Skeletal muscle satellite cell (primary cell): Measurements from ENCODE around the gene SGF29.
"Not testable (repeated sequence)": the region's sequence is repeated elsewhere in the genome, so short reads cannot be mapped to it uniquely, and the experiment has no call there.

Experiments used
- H3K27me3 ChIP-seq: 2 replicates; pipeline ENCODE4 v1.7.0; 2013; ENCODE audit warnings: low read length; ENCODE audit not compliant: control insufficient read depth, insufficient read depth
- H3K36me3 ChIP-seq: 2 replicates; pipeline ENCODE4 v1.7.0; 2013; ENCODE audit warnings: mild to moderate bottlenecking, control low read depth, low read length; ENCODE audit not compliant: insufficient read depth
- H3K4me1 ChIP-seq: 2 replicates; pipeline ENCODE4 v1.7.0; 2013; ENCODE audit warnings: low read length; ENCODE audit not compliant: control insufficient read depth, insufficient read depth
- H3K4me2 ChIP-seq: 2 replicates; pipeline ENCODE4 v1.7.0; 2013; ENCODE audit warnings: mild to moderate bottlenecking, low read length
- H3K4me3 ChIP-seq: 2 replicates; pipeline ENCODE4 v1.7.0; 2013; ENCODE audit warnings: low read length
- H3K9ac ChIP-seq: 2 replicates; pipeline ENCODE4 v1.7.0; 2013; ENCODE audit warnings: mild to moderate bottlenecking, low read depth, low read length, moderate library complexity
- H3K9me3 ChIP-seq: replicated peaks from 2 replicates; pipeline ENCODE4 v1.7.0; 2013; ENCODE audit warnings: mild to moderate bottlenecking, control low read depth, low read length

SGF29 gene

GRCh38 chr16:28555561-28555960 is 1.8 kb downstream of the SGF29 start:
- Histone ChIP-seq H3K9me3 (no peaks in the 10 kb centered on the region), H3K27me3 (no peaks in the 10 kb centered on the region), H3K9ac (no peak overlapping the region), H3K36me3 (peaks cover 6% of the 10 kb centered on the region), H3K4me3 (no peak overlapping the region), H3K4me2 (no peak overlapping the region), H3K4me1 (peaks cover 5% of the 10 kb centered on the region)

- Histone ChIP-seq H3K9me3 (no peaks in the 10 kb centered on the region), H3K4me2 (no peak overlapping the region), H3K9ac (no peak overlapping the region)
These were observed 3.2 kb downstream of the SGF29 start for GRCh38 chr16:28556914-28557320.

DNA sequence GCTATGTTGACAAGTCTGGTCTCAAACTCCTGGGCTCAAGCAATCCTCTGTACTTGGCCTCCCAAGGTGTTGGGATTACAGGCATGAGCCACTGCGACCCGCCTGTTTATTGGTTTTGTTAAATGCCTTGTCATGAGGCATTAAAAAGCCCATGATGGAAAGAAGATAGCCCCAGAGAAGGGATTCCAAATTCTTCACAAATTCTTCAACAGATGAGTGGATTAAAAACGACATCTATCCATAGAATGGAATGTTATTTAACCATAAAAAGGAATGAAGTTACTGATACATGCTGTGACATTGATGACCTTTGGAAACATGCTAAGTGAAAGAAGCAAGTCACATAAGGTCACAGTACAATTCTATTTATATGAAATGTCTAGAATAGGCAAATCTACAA is 4.7 kb downstream of the SGF29 start:
- H3K9me3 ChIP-seq: no peaks in the 10 kb centered on the region
- peaks cover 5% of the 10 kb centered on the region for H3K4me1 ChIP-seq
- H3K9ac ChIP-seq: no peak overlapping the region
- H3K4me2 ChIP-seq: no peak overlapping the region
- no peaks in the 10 kb centered on the region for H3K27me3 ChIP-seq
- no peak overlapping the region for H3K4me3 ChIP-seq
- H3K36me3 ChIP-seq: peaks cover 6% of the 10 kb centered on the region

More at GRCh38 chr16:28556914-28557320, 3.2 kb downstream of the SGF29 start:
- no peaks in the 10 kb centered on the region for H3K27me3 ChIP-seq
- H3K4me3 ChIP-seq: no peak overlapping the region
- H3K4me1 ChIP-seq: peaks cover 5% of the 10 kb centered on the region
- peaks cover 6% of the 10 kb centered on the region for H3K36me3 ChIP-seq

DNA sequence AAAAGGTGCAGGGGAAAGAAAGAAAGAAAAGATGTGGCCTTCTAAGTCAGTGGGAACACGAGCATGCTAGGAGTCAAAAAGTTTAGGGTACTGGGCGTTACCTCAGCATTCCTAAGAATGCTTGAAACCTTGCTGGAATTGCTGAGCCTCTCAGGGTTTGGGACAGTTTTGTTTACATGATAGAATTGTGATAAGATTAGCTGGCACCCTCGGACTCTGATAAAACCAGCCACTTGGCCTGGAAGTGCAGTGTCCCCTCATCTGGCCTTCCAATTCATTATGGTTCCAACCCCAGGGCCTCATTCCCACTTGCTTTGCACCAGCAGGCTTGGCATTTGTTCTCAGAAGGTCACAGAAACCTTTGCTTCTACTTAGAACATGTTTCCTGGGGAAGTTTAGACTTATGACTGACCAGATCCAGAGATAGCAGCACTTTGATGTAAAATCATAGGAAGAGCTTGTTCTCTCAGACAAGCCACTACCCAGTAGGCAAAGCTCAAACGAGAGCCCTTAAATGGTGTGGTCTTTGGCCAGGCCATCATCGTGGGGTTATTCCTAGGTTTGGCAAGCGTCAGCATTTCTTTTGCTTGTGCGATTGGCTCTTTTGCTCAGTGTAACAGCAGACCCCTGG is 8.0 kb downstream of the SGF29 start:
- peaks cover 6% of the 10 kb centered on the region for H3K36me3 ChIP-seq
- no peaks in the 10 kb centered on the region for H3K9me3 ChIP-seq
- no peaks in the 10 kb centered on the region for H3K27me3 ChIP-seq
- no peaks in the 10 kb centered on the region for H3K4me1 ChIP-seq
- H3K4me2 ChIP-seq: no peak overlapping the region
- H3K4me3 ChIP-seq: no peak overlapping the region
- no peak overlapping the region for H3K9ac ChIP-seq

DNA sequence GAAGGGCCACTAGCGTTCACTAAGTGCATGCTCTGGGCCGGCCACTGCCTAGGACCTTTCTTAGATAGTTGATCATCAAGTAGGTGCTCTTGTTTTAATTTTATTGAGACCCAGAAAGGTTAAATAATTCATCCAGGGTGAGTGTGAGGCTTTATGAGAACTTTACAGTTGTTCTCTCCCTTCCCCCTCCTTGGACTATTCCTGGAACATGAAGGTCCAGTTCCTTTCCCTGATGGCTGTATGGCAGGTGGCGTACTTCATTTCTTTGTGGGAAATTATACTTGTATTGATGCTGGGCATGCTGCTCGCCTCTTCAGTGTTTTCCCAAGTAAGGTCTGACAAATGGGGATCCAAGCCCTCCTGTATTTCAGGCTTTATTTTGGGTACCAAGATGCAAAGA is 8.5 kb downstream of the SGF29 start:
- peaks cover 6% of the 10 kb centered on the region for H3K36me3 ChIP-seq
- peaks cover 2% of the 10 kb centered on the region for H3K9me3 ChIP-seq
- H3K9ac ChIP-seq: no peak overlapping the region
- no peaks in the 10 kb centered on the region for H3K27me3 ChIP-seq
- no peaks in the 10 kb centered on the region for H3K4me1 ChIP-seq
- no peak overlapping the region for H3K4me2 ChIP-seq
- H3K4me3 ChIP-seq: no peak overlapping the region

- Histone ChIP-seq H3K4me2 (no peak overlapping the region), H3K4me1 (no peaks in the 10 kb centered on the region), H3K36me3 (peaks cover 2% of the 10 kb centered on the region), H3K27me3 (no peaks in the 10 kb centered on the region), H3K9ac (no peak overlapping the region), H3K9me3 (peaks cover 7% of the 10 kb centered on the region), H3K4me3 (no peak overlapping the region)
These were observed 9.5 kb downstream of the SGF29 start for GRCh38 chr16:28563218-28563617.

DNA sequence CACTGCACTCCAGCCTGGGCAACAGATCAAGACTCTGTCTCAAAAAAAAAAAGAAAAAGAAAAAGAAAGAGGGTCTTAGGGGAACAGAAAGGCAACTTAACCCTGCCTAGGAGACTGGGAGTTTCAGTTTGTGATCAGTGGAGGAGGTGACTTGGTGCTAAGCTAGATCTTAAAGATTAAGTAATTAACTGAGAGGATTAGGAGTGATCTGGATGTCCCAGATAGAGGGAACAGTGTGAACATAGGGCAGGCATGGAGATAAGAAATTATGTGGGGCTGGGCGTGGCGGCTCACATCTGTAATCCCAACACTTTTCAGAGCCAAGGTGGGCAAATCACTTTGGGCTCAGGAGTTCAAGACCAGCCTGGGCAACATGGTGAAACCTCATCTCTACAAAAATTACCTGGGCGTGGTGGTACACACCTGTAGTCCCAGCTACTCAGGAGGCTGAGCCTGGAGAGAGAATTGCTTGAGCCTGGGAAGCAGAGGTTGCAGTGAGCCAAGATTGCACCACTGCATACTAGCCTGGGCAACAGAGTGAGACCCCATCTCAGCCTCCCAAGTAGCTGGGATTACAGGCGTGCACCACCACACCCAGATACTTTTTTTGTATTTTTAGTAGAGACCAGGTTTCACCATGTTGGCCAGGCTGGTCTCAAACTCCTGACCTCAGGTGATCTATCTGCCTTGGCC is 12.7 kb downstream of the SGF29 start:
- not testable (repeated sequence) for H3K4me2 ChIP-seq, H3K4me3 ChIP-seq, H3K9ac ChIP-seq, H3K9me3 ChIP-seq, H3K27me3 ChIP-seq, H3K4me1 ChIP-seq, H3K36me3 ChIP-seq

DNA sequence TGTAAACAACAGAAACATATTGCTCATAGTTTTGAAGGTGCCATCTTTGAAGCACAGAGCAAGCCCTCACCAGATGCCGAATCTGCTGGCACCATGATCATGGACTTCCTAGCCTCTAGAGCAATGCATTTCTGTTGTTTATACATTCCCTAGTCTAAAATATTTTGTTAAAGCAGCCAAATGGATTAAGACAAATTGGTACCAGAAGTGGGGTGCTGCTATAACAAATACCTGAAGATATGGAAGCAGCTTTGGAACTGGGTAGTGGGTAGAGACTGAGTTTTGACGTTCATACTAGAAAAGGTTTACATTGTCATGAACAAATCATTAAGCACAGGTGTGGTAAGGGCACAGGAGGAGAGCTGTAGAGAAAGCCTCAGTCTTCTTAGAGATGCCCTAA is 13.6 kb downstream of the SGF29 start:
- peaks cover 4% of the 10 kb centered on the region for H3K4me1 ChIP-seq
- H3K9me3 ChIP-seq: peaks cover 7% of the 10 kb centered on the region
- H3K4me2 ChIP-seq: no peak overlapping the region
- no peaks in the 10 kb centered on the region for H3K27me3 ChIP-seq
- H3K36me3 ChIP-seq: no peaks in the 10 kb centered on the region
- no peak overlapping the region for H3K9ac ChIP-seq
- H3K4me3 ChIP-seq: no peak overlapping the region

GRCh38 chr16:28569021-28569420 is 15.3 kb downstream of the SGF29 start:
- Histone ChIP-seq H3K4me2 (no peak overlapping the region), H3K36me3 (no peaks in the 10 kb centered on the region), H3K27me3 (no peaks in the 10 kb centered on the region), H3K4me3 (no peak overlapping the region), H3K4me1 (peaks cover 10% of the 10 kb centered on the region), H3K9me3 (peaks cover 7% of the 10 kb centered on the region), H3K9ac (no peak overlapping the region)

- Histone ChIP-seq H3K9me3 (peaks cover 7% of the 10 kb centered on the region), H3K27me3 (no peaks in the 10 kb centered on the region), H3K36me3 (no peaks in the 10 kb centered on the region)
These were observed 16.4 kb downstream of the SGF29 start for GRCh38 chr16:28569968-28570752.

GRCh38 chr16:28572696-28573510 is 19.2 kb downstream of the SGF29 start:
- no peaks in the 10 kb centered on the region for H3K27me3 ChIP-seq
- H3K36me3 ChIP-seq: no peaks in the 10 kb centered on the region
- no peak overlapping the region for H3K4me2 ChIP-seq
- H3K4me1 ChIP-seq: peaks cover 10% of the 10 kb centered on the region
- no peaks in the 10 kb centered on the region for H3K9me3 ChIP-seq
- no peak overlapping the region for H3K4me3 ChIP-seq
- H3K9ac ChIP-seq: no peak overlapping the region

More at GRCh38 chr16:28569968-28570752, 16.4 kb downstream of the SGF29 start:
- Histone ChIP-seq H3K4me2 (no peak overlapping the region), H3K9ac (no peak overlapping the region), H3K4me1 (peaks cover 10% of the 10 kb centered on the region), H3K4me3 (no peak overlapping the region)
